Suprapubic skin (tissue), 4 donors: Measurements from ENCODE around the gene CAPN3. TPM values are rescaled to one million over a fixed set of nuclear protein-coding genes. Genes with fewer than 3 reads are reported as not detected.
"Not testable (repeated sequence)": the region's sequence is repeated elsewhere in the genome, so short reads cannot be mapped to it uniquely, and the experiment has no call there.

Source experiments
- DNase-seq, 2 donors: peaks; one replicate each; pipeline ENCODE4 v3.0.0-alpha.2; 2019; ENCODE audit warnings: low spot score in 2 of 2
- H3K27ac ChIP-seq: fragments of 200-600 bp; sonication (generic); one replicate; pipeline ENCODE4 v1.5.1; 2019
- H3K27me3 ChIP-seq: fragments of 200-600 bp; sonication (generic); one replicate; pipeline ENCODE4 v1.5.1; 2019
- H3K36me3 ChIP-seq: fragments of 200-600 bp; sonication (generic); one replicate; pipeline ENCODE4 v1.5.1; 2019
- H3K4me1 ChIP-seq: fragments of 200-600 bp; sonication (generic); one replicate; pipeline ENCODE4 v1.5.1; 2019
- H3K4me3 ChIP-seq: fragments of 200-600 bp; sonication (generic); one replicate; pipeline ENCODE4 v1.5.1; 2019; ENCODE audit warnings: mild to moderate bottlenecking
- H3K9me3 ChIP-seq: fragments of 200-600 bp; sonication (generic); one replicate; pipeline ENCODE4 v1.5.1; 2019
- CTCF ChIP-seq, 2 donors: fragments of 200-600 bp in 1 of 2; fragments of 450-650 bp in 1 of 2; sonication (generic) in 1 of 2; IDR thresholded peaks; one replicate each; pipeline ENCODE4 v1.5.1; 2016 to 2019; ENCODE audit warnings: antibody characterized with exemption in 2 of 2, mild to moderate bottlenecking in 1 of 2, moderate library complexity in 1 of 2
- EP300 ChIP-seq: sonication (generic); formaldehyde crosslinking; IDR thresholded peaks from one replicate; pipeline ENCODE4 v1.6.1; 2017; ENCODE audit warnings: antibody characterized with exemption
- POLR2A ChIP-seq, 2 donors: fragments of 450-650 bp; IDR thresholded peaks; one replicate each; pipeline ENCODE4 v1.6.1; 2017; ENCODE audit warnings: antibody characterized with exemption in 2 of 2, mild to moderate bottlenecking in 2 of 2, moderate library complexity in 2 of 2
- POLR2AphosphoS5 ChIP-seq, 3 donors: sonication (generic); formaldehyde crosslinking; IDR thresholded peaks; one replicate each; pipeline ENCODE4 v1.6.1; 2017; ENCODE audit warnings: antibody characterized with exemption in 3 of 3
- WGBS: methylation state at CpG from one replicate; pipeline ENCODE4 v1.1.5; 2018; 5-methylcytosine and 5-hydroxymethylcytosine counted together
- total RNA-seq, 4 donors: library from RNA; depleted of rRNA; stranded (reverse); fragments of >200 nt; gene quantifications; one replicate each; pipeline ENCODE4 v1.1.0, GENCODE V29; 2016

CAPN3 gene
- total RNA-seq, 4 donors from 2014 or later, result 28.9 to 117 (median 50.1) TPM

- Histone ChIP-seq H3K27ac (no peak overlapping the region), H3K9me3 (peaks cover 8% of the 10 kb centered on the region), H3K36me3 (peaks cover 25% of the 10 kb centered on the region), H3K27me3 (no peaks in the 10 kb centered on the region), H3K4me3 (no peak overlapping the region), H3K4me1 (no peaks in the 10 kb centered on the region)
- TF ChIP-seq CTCF (IDR thresholded peaks at IDR 0.05) (no peak), POLR2AphosphoS5 (IDR thresholded peaks at IDR 0.05) (no peak), EP300 (no peak), POLR2A (IDR thresholded peaks at IDR 0.05) (no peak)
- WGBS, result 100% methylated on average over 2 of the region's 2 CpGs
- DNase-seq, result no peak
Measured at GRCh38 chr15:42335074-42335473, 24.2 kb upstream of the CAPN3 start.

- H3K27me3 ChIP-seq, H3K4me1 ChIP-seq, H3K9me3 ChIP-seq, DNase-seq, H3K4me3 ChIP-seq, H3K27ac ChIP-seq: not testable (repeated sequence)
- 97% methylated on average over 1 of the region's 1 CpG for WGBS
- peaks cover 13% of the 10 kb centered on the region for H3K36me3 ChIP-seq
Measured at GRCh38 chr15:42336650-42337049, 22.7 kb upstream of the CAPN3 start.

DNA sequence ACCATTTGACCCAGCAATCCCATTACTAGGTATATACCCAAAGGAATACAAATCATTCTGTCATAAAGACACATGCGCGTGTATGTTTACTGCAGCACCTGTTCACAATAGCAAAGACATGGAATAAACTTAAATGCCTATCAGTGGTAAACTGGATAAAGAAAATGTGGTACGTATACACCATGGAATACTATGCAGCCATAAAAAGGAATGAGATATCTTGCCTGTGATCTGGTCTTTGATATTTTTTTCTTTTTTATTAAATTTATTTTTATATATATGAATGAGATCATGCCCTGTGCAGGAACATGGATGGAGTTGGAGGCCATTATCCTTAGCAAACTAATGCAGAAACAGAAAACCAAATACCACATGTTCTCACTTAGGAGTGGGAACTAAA is 22.2 kb upstream of the CAPN3 start:
- H3K9me3 ChIP-seq, H3K4me3 ChIP-seq, H3K27ac ChIP-seq, H3K4me1 ChIP-seq, H3K27me3 ChIP-seq, DNase-seq: not testable (repeated sequence)
- 98% methylated on average over 3 of the region's 3 CpGs for WGBS
- peaks cover 13% of the 10 kb centered on the region for H3K36me3 ChIP-seq

GRCh38 chr15:42338500-42338899 is 20.8 kb upstream of the CAPN3 start:
- 61% methylated on average over 2 of the region's 2 CpGs for WGBS

DNA sequence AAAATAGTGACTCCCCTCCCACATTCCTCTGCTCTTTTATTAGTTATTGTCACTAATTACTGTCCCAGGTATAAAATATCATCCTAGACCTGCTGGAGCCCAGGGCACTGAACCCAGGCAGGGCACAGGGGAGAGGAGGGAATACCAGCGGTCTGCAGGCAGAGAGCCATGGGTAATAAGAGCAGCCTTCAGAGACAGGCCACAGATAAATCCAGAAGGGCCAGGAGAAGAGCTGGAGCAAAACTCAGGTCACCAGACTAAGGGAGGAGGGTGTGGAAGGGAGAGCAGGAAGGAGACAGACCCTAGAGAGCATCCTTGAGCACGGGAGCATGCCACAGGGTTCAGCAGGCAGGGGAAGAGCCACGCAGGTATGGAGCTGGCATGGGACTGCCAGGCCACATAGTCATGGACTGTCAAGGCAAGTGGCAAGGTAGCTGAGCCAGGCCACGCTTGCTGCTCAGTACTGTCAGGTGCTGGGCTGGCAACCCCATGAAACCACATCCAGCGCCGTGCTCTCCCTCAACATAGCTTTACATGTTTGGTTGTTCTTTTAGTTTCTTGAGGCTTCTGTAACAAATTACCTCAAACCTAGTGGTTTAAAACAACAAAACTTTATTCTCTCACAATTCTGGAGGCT is 15.6 kb upstream of the CAPN3 start:
- Histone ChIP-seq H3K27ac (no peak overlapping the region), H3K36me3 (peaks cover 32% of the 10 kb centered on the region), H3K27me3 (no peaks in the 10 kb centered on the region), H3K4me1 (no peaks in the 10 kb centered on the region), H3K9me3 (no peaks in the 10 kb centered on the region), H3K4me3 (no peak overlapping the region)
- TF ChIP-seq EP300, result no peak
- no peak for TF ChIP-seq CTCF (IDR thresholded peaks at IDR 0.05)
- no peak for TF ChIP-seq POLR2A (IDR thresholded peaks at IDR 0.05)
- no peak for TF ChIP-seq POLR2AphosphoS5 (IDR thresholded peaks at IDR 0.05)
- DNase-seq, result no peak
- 94% methylated on average over 6 of the region's 6 CpGs for WGBS

More at GRCh38 chr15:42338500-42338899, 20.8 kb upstream of the CAPN3 start:
- Histone ChIP-seq H3K4me1 (no peaks in the 10 kb centered on the region), H3K9me3 (peaks cover 8% of the 10 kb centered on the region), H3K36me3 (peaks cover 17% of the 10 kb centered on the region), H3K27me3 (no peaks in the 10 kb centered on the region), H3K4me3 (no peak overlapping the region), H3K27ac (no peak overlapping the region)
- no peak for DNase-seq
- TF ChIP-seq EP300 (no peak), POLR2A (IDR thresholded peaks at IDR 0.05) (no peak), POLR2AphosphoS5 (IDR thresholded peaks at IDR 0.05) (no peak)

GRCh38 chr15:42344763-42345162 is 14.5 kb upstream of the CAPN3 start:
- TF ChIP-seq POLR2AphosphoS5 (IDR thresholded peaks at IDR 0.05) (no peak), POLR2A (IDR thresholded peaks at IDR 0.05) (no peak), CTCF (IDR thresholded peaks at IDR 0.05) (no peak), EP300 (no peak)
- no peak for DNase-seq
- no peaks in the 10 kb centered on the region for H3K4me1 ChIP-seq
- no peaks in the 10 kb centered on the region for H3K9me3 ChIP-seq
- WGBS, result 64% methylated on average over 5 of the region's 5 CpGs
- no peak overlapping the region for H3K4me3 ChIP-seq
- peaks cover 39% of the 10 kb centered on the region for H3K36me3 ChIP-seq
- no peaks in the 10 kb centered on the region for H3K27me3 ChIP-seq
- H3K27ac ChIP-seq, result no peak overlapping the region

DNA sequence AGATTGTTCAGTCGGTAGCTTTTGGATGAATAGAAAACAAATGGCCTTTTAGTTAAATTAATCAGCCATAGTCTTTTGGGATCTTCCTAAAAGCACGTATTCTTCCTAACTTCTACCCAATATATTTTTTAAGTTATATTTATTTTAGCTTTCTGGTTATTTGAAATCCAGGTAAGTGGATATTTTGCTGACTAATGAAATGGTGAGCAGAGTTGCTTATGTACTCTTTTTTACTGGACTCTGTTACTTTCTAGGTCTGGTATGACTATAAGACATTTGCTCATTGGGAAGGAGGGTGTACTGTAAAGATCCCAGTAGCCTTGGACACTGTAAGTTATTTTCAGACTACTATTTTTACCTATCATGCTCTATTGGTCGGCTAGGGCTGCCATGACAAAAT is 13.8 kb upstream of the CAPN3 start:
- Histone ChIP-seq H3K36me3 (peaks cover 46% of the 10 kb centered on the region), H3K9me3 (no peaks in the 10 kb centered on the region)

More for the DNA sequence above, 13.8 kb upstream of the CAPN3 start:
- DNase-seq, result no peak
- TF ChIP-seq EP300, result no peak
- Histone ChIP-seq H3K27me3 (no peaks in the 10 kb centered on the region), H3K27ac (no peak overlapping the region), H3K4me1 (no peaks in the 10 kb centered on the region), H3K4me3 (no peak overlapping the region)
- WGBS, result 95% methylated on average over 3 of the region's 3 CpGs
